ENCODE measurements around the gene ARL8A. TPM values are rescaled to one million over a fixed set of nuclear protein-coding genes. Genes with fewer than 3 reads are reported as not detected.

Gene ARL8A
- polyA plus RNA-seq, 3 donors: 12.4 to 123 (median 14.8) TPM

DNA sequence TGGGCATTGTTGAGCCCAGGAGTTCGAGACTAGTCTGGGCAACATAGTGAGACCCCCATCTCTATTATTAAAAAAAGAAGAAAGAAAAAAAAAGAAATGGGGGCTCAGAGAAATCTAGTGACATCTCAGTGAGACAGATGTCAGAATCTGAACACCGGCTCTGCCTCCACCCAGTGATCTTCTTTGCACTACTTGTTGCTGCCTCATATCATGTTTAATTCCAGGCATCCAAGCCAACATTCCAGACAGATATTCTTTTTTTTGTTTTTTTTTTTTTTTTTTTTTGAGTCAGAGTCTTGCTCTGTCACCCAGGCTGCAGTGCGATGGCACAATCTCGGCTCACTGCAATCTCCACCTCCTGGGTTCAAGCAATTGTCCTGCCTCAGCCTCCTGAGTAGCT lies 5.0 kb upstream of the ARL8A start:
- H3K9me3 ChIP-seq (replicated peaks in 1 of 2; ENCODE audit: control insufficient read depth in 1 of 2, insufficient read depth in 1 of 2, low read length in 2 of 2): no peaks in the 10 kb centered on the region
- H3K27me3 Mint-ChIP-seq (ENCODE audit: low read depth in 3 of 3): peaks cover 0 to 8% (median 0%) of the 10 kb centered on the region in 3 donors
- H3K4me2 ChIP-seq (replicated peaks; ENCODE audit: extremely low read depth, low read length, poor library complexity, severe bottlenecking): no peak overlapping the region
- H2AFZ ChIP-seq (ENCODE audit: insufficient read depth, low read depth, low read length, poor library complexity, severe bottlenecking): no peak overlapping the region
- H3K4me1 Mint-ChIP-seq: peaks cover 9% of the 10 kb centered on the region
- intact Hi-C loops (cut with micrococcal nuclease): loop anchor here in 1 of 2 donors (10.0 kb wide), 1 partner anchor 265 kb away; the partner anchor contains the start of gene SHISA4
- TF ChIP-seq CTCF (IDR thresholded peaks at IDR 0.05): no peak
- H3K79me2 ChIP-seq (ENCODE audit: insufficient read depth, low read length): peaks cover 14% of the 10 kb centered on the region
- no peak for DNase-seq
- no peak overlapping the region for H3K4me3 Mint-ChIP-seq
- H3K36me3 Mint-ChIP-seq: peaks cover 46 to 73% of the 10 kb centered on the region in 2 donors
- no peak overlapping the region for H3K4me3 ChIP-seq (replicated peaks in 1 of 3; ENCODE audit: low read depth in 2 of 3, low read length in 3 of 3)
- H3K9ac ChIP-seq (ENCODE audit: insufficient read depth, low read length, poor library complexity, severe bottlenecking): no peak overlapping the region
- H3K27me3 ChIP-seq (ENCODE audit: control insufficient read depth in 2 of 2, insufficient read depth in 2 of 2, low read length in 2 of 2): no peaks in the 10 kb centered on the region
- no CpG with 5 or more reads among the region's 4 CpGs for WGBS (ENCODE audit: insufficient coverage)
- peaks cover 43 to 77% of the 10 kb centered on the region in 2 donors for H3K36me3 ChIP-seq (replicated peaks in 1 of 2; ENCODE audit: control insufficient read depth in 1 of 2, insufficient read depth in 2 of 2, low read length in 2 of 2)
- no peak overlapping the region for H3K27ac Mint-ChIP-seq
- peaks cover 9% of the 10 kb centered on the region in 2 donors for H3K4me1 ChIP-seq (ENCODE audit: control insufficient read depth in 1 of 2, insufficient read depth in 2 of 2, low read length in 2 of 2)
- no peak overlapping the region for H3K27ac ChIP-seq (ENCODE audit: low read depth in 1 of 2, low read length in 2 of 2)
- H3K9me3 Mint-ChIP-seq: no peaks in the 10 kb centered on the region
- no peaks in the 10 kb centered on the region for H4K20me1 ChIP-seq (ENCODE audit: insufficient read depth, low read length)

- Mint-ChIP-seq H3K27ac (no peak overlapping the region), H3K4me1 (peaks cover 10% of the 10 kb centered on the region), H3K9me3 (no peaks in the 10 kb centered on the region), H3K4me3 (no peak overlapping the region), H3K27me3 (ENCODE audit: low read depth in 3 of 3) (peaks cover 0 to 8% (median 0%) of the 10 kb centered on the region in 3 donors), H3K36me3 (peaks cover 42 to 66% of the 10 kb centered on the region in 2 donors)
- DNase-seq: no peak
- Histone ChIP-seq H3K27me3 (ENCODE audit: control insufficient read depth in 2 of 2, insufficient read depth in 2 of 2, low read length in 2 of 2) (no peaks in the 10 kb centered on the region), H4K20me1 (ENCODE audit: insufficient read depth, low read length) (peaks cover 2% of the 10 kb centered on the region), H2AFZ (ENCODE audit: insufficient read depth, low read depth, low read length, poor library complexity, severe bottlenecking) (no peak overlapping the region), H3K9ac (ENCODE audit: insufficient read depth, low read length, poor library complexity, severe bottlenecking) (no peak overlapping the region), H3K4me3 (replicated peaks in 1 of 3; ENCODE audit: low read depth in 2 of 3, low read length in 3 of 3) (no peak overlapping the region), H3K4me2 (replicated peaks; ENCODE audit: extremely low read depth, low read length, poor library complexity, severe bottlenecking) (no peak overlapping the region), H3K36me3 (replicated peaks in 1 of 2; ENCODE audit: control insufficient read depth in 1 of 2, insufficient read depth in 2 of 2, low read length in 2 of 2) (peaks cover 33 to 65% of the 10 kb centered on the region in 2 donors), H3K9me3 (replicated peaks in 1 of 2; ENCODE audit: control insufficient read depth in 1 of 2, insufficient read depth in 1 of 2, low read length in 2 of 2) (no peaks in the 10 kb centered on the region), H3K27ac (ENCODE audit: low read depth in 1 of 2, low read length in 2 of 2) (no peak overlapping the region), H3K79me2 (ENCODE audit: insufficient read depth, low read length) (peaks cover 20% of the 10 kb centered on the region), H3K4me1 (ENCODE audit: control insufficient read depth in 1 of 2, insufficient read depth in 2 of 2, low read length in 2 of 2) (peaks cover 9% of the 10 kb centered on the region in 2 donors)
- 83% methylated on average over 2 of the region's 4 CpGs for WGBS (ENCODE audit: insufficient coverage)
- intact Hi-C loops (cut with micrococcal nuclease): loop anchor here in 1 of 2 donors (10.0 kb wide), 1 partner anchor 264 kb away; the partner anchor contains the start of gene SHISA4
- TF ChIP-seq CTCF (IDR thresholded peaks at IDR 0.05): no peak
These were observed 3.9 kb upstream of the ARL8A start for GRCh38 chr1:202148391-202148790.

Measured in CD14-positive monocyte (primary cell).